IMR-90 (cell line): ENCODE measurements around the gene IQSEC1.

Experiments
- MAZ ChIP-seq: IDR thresholded peaks from 2 replicates; pipeline ENCODE4 v1.6.1; 2012; ENCODE audit warnings: low read depth, mild to moderate bottlenecking, low read length, improper control_type of control experiment, moderate library complexity, borderline replicate concordance
- SMC3 ChIP-seq: fragments of 150-350 bp; IDR thresholded peaks from 2 replicates; pipeline ENCODE4 v1.6.1; 2016; ENCODE audit warnings: low read depth, mild to moderate bottlenecking, antibody characterized with exemption, low read length, moderate library complexity

DNA sequence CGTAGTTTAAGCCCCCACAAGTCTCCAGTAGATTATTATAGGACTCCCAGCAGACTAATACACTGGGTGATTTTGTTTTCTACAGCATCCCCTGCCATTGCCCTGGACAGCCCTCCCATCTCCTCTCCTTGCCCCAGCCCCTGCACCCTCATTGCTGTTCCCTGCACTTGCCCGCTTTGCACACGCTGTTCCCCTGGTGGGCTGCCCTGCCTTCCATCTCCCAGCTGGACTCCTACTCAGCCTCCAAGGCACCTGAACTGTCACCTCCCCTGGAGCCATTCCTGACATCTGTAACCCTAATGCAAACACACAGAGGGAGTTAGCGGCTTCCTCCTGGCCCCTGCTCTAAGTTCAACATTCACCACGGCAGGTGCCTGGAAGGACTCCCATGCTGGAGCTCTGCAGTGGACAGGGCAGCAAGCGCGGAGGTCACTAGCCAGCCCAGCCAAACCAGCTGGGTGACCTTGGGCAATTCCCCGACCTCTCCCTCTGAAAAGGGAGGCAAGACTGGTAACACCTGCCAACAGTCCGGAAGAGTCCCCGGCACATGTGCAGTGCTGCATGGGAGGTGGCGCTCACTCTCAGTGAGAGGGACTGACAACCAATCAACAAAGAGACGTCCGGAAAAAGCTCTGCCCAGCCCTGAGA is 38.8 kb upstream of the IQSEC1 start:
- no peak for TF ChIP-seq MAZ
- no peak for TF ChIP-seq SMC3
